ENCODE data around the gene HPGDS.
"Not testable (repeated sequence)": the region's sequence is repeated elsewhere in the genome, so short reads cannot be mapped to it uniquely, and the experiment has no call there.

HPGDS gene

GRCh38 chr4:94342694-94343093 lies at the start of gene HPGDS:
TSS of gene HPGDS (minus strand) at chr4:94342836. CDS start at chr4:94334629, 8,207 bp downstream.
- Histone ChIP-seq H3K36me3 (ENCODE audit: control insufficient read depth, insufficient read depth, low read length, severe bottlenecking) (no peaks in the 10 kb centered on the region), H3K4me1 (ENCODE audit: control insufficient read depth, insufficient read depth, low read length) (peaks cover 5% of the 10 kb centered on the region), H3K4me3 (ENCODE audit: low read length) (no peak within 1 kb of the TSS), H3K9me3 (ENCODE audit: control insufficient read depth, low read length) (no peaks in the 10 kb centered on the region), H3K27me3 (replicated peaks; ENCODE audit: control insufficient read depth, insufficient read depth, low read length) (no peaks in the 10 kb centered on the region), H3K9ac (ENCODE audit: low read length) (no peak within 1 kb of the TSS)
- no peak for DNase-seq (ENCODE audit: low read depth)

- no peaks in the 10 kb centered on the region for H3K27me3 ChIP-seq (replicated peaks; ENCODE audit: control insufficient read depth, insufficient read depth, low read length)
- H3K4me3 ChIP-seq (ENCODE audit: low read length): no peak overlapping the region
- H3K4me1 ChIP-seq (ENCODE audit: control insufficient read depth, insufficient read depth, low read length): peaks cover 4% of the 10 kb centered on the region
- DNase-seq (ENCODE audit: low read depth): peak; percentile 56
- H3K9me3 ChIP-seq (ENCODE audit: control insufficient read depth, low read length): no peaks in the 10 kb centered on the region
- H3K36me3 ChIP-seq (ENCODE audit: control insufficient read depth, insufficient read depth, low read length, severe bottlenecking): no peaks in the 10 kb centered on the region
- no peak overlapping the region for H3K9ac ChIP-seq (ENCODE audit: low read length)
Measured at GRCh38 chr4:94390804-94391410, 48.3 kb upstream of the HPGDS start.

- Histone ChIP-seq H3K9me3 (ENCODE audit: control insufficient read depth, low read length) (no peaks in the 10 kb centered on the region), H3K4me1 (ENCODE audit: control insufficient read depth, insufficient read depth, low read length) (no peaks in the 10 kb centered on the region), H3K36me3 (ENCODE audit: control insufficient read depth, insufficient read depth, low read length, severe bottlenecking) (no peaks in the 10 kb centered on the region), H3K4me3 (ENCODE audit: low read length) (no peak overlapping the region), H3K27me3 (replicated peaks; ENCODE audit: control insufficient read depth, insufficient read depth, low read length) (no peaks in the 10 kb centered on the region), H3K9ac (ENCODE audit: low read length) (no peak overlapping the region)
- no peak for DNase-seq (ENCODE audit: low read depth)
Measured at GRCh38 chr4:94389595-94390267, 47.1 kb upstream of the HPGDS start.

GRCh38 chr4:94387965-94388364 lies 45.3 kb upstream of the HPGDS start:
- H3K4me1 ChIP-seq (ENCODE audit: control insufficient read depth, insufficient read depth, low read length); H3K27me3 ChIP-seq (replicated peaks; ENCODE audit: control insufficient read depth, insufficient read depth, low read length); H3K36me3 ChIP-seq (ENCODE audit: control insufficient read depth, insufficient read depth, low read length, severe bottlenecking); DNase-seq (ENCODE audit: low read depth); H3K9ac ChIP-seq (ENCODE audit: low read length); H3K4me3 ChIP-seq (ENCODE audit: low read length); H3K9me3 ChIP-seq (ENCODE audit: control insufficient read depth, low read length): not testable (repeated sequence)

- H3K36me3 ChIP-seq (ENCODE audit: control insufficient read depth, insufficient read depth, low read length, severe bottlenecking); H3K27me3 ChIP-seq (replicated peaks; ENCODE audit: control insufficient read depth, insufficient read depth, low read length); H3K4me3 ChIP-seq (ENCODE audit: low read length); DNase-seq (ENCODE audit: low read depth); H3K9ac ChIP-seq (ENCODE audit: low read length); H3K4me1 ChIP-seq (ENCODE audit: control insufficient read depth, insufficient read depth, low read length); H3K9me3 ChIP-seq (ENCODE audit: control insufficient read depth, low read length): not testable (repeated sequence)
Measured at GRCh38 chr4:94385452-94385851, 42.8 kb upstream of the HPGDS start.

GRCh38 chr4:94382891-94383290 lies 40.3 kb upstream of the HPGDS start:
- not testable (repeated sequence) for H3K36me3 ChIP-seq (ENCODE audit: control insufficient read depth, insufficient read depth, low read length, severe bottlenecking); H3K4me1 ChIP-seq (ENCODE audit: control insufficient read depth, insufficient read depth, low read length); H3K9ac ChIP-seq (ENCODE audit: low read length); H3K27me3 ChIP-seq (replicated peaks; ENCODE audit: control insufficient read depth, insufficient read depth, low read length); H3K4me3 ChIP-seq (ENCODE audit: low read length); H3K9me3 ChIP-seq (ENCODE audit: control insufficient read depth, low read length); DNase-seq (ENCODE audit: low read depth)

GRCh38 chr4:94378047-94378446 lies 35.4 kb upstream of the HPGDS start:
- DNase-seq (ENCODE audit: low read depth): no peak
- Histone ChIP-seq H3K27me3 (replicated peaks; ENCODE audit: control insufficient read depth, insufficient read depth, low read length) (no peaks in the 10 kb centered on the region), H3K36me3 (ENCODE audit: control insufficient read depth, insufficient read depth, low read length, severe bottlenecking) (no peaks in the 10 kb centered on the region), H3K4me1 (ENCODE audit: control insufficient read depth, insufficient read depth, low read length) (no peaks in the 10 kb centered on the region), H3K4me3 (ENCODE audit: low read length) (no peak overlapping the region), H3K9ac (ENCODE audit: low read length) (no peak overlapping the region), H3K9me3 (ENCODE audit: control insufficient read depth, low read length) (no peaks in the 10 kb centered on the region)

GRCh38 chr4:94377294-94377693 lies 34.7 kb upstream of the HPGDS start:
- H3K9me3 ChIP-seq (ENCODE audit: control insufficient read depth, low read length): no peaks in the 10 kb centered on the region
- H3K36me3 ChIP-seq (ENCODE audit: control insufficient read depth, insufficient read depth, low read length, severe bottlenecking): no peaks in the 10 kb centered on the region
- H3K27me3 ChIP-seq (replicated peaks; ENCODE audit: control insufficient read depth, insufficient read depth, low read length): no peaks in the 10 kb centered on the region
- no peaks in the 10 kb centered on the region for H3K4me1 ChIP-seq (ENCODE audit: control insufficient read depth, insufficient read depth, low read length)
- DNase-seq (ENCODE audit: low read depth): no peak
- no peak overlapping the region for H3K9ac ChIP-seq (ENCODE audit: low read length)
- H3K4me3 ChIP-seq (ENCODE audit: low read length): no peak overlapping the region

GRCh38 chr4:94375364-94375763 lies 32.7 kb upstream of the HPGDS start:
- Histone ChIP-seq H3K9ac (ENCODE audit: low read length) (no peak overlapping the region), H3K27me3 (replicated peaks; ENCODE audit: control insufficient read depth, insufficient read depth, low read length) (no peaks in the 10 kb centered on the region), H3K4me1 (ENCODE audit: control insufficient read depth, insufficient read depth, low read length) (no peaks in the 10 kb centered on the region), H3K4me3 (ENCODE audit: low read length) (no peak overlapping the region), H3K9me3 (ENCODE audit: control insufficient read depth, low read length) (no peaks in the 10 kb centered on the region), H3K36me3 (ENCODE audit: control insufficient read depth, insufficient read depth, low read length, severe bottlenecking) (no peaks in the 10 kb centered on the region)
- no peak for DNase-seq (ENCODE audit: low read depth)

GRCh38 chr4:94373752-94374151 lies 31.1 kb upstream of the HPGDS start:
- Histone ChIP-seq H3K27me3 (replicated peaks; ENCODE audit: control insufficient read depth, insufficient read depth, low read length) (no peaks in the 10 kb centered on the region), H3K4me3 (ENCODE audit: low read length) (no peak overlapping the region), H3K9me3 (ENCODE audit: control insufficient read depth, low read length) (no peaks in the 10 kb centered on the region), H3K36me3 (ENCODE audit: control insufficient read depth, insufficient read depth, low read length, severe bottlenecking) (no peaks in the 10 kb centered on the region), H3K9ac (ENCODE audit: low read length) (no peak overlapping the region), H3K4me1 (ENCODE audit: control insufficient read depth, insufficient read depth, low read length) (no peaks in the 10 kb centered on the region)
- DNase-seq (ENCODE audit: low read depth): no peak

GRCh38 chr4:94372991-94373390 lies 30.4 kb upstream of the HPGDS start:
- Histone ChIP-seq H3K4me3 (ENCODE audit: low read length) (no peak overlapping the region), H3K9me3 (ENCODE audit: control insufficient read depth, low read length) (no peaks in the 10 kb centered on the region), H3K27me3 (replicated peaks; ENCODE audit: control insufficient read depth, insufficient read depth, low read length) (no peaks in the 10 kb centered on the region), H3K36me3 (ENCODE audit: control insufficient read depth, insufficient read depth, low read length, severe bottlenecking) (no peaks in the 10 kb centered on the region), H3K9ac (ENCODE audit: low read length) (no peak overlapping the region), H3K4me1 (ENCODE audit: control insufficient read depth, insufficient read depth, low read length) (no peaks in the 10 kb centered on the region)
- no peak for DNase-seq (ENCODE audit: low read depth)

Data from adipocyte (in vitro differentiated cells).